SK-N-MC (cell line): Measurements from ENCODE around the gene NCBP2.

Experiments
- EZH2 ChIP-seq: fragments of 200-600 bp; sonication (generic); IDR thresholded peaks from one replicate; pipeline ENCODE4 v1.6.1; 2017; ENCODE audit warnings: antibody characterized with exemption
- POLR2AphosphoS5 ChIP-seq: IDR thresholded peaks from 2 replicates; pipeline ENCODE4 v1.6.1; 2012; ENCODE audit warnings: mild to moderate bottlenecking, low read depth, low read length, borderline replicate concordance

GRCh38 chr3:196969660-196970546, 27.6 kb upstream of the NCBP2 start:
- TF ChIP-seq POLR2AphosphoS5 (no peak), EZH2 (no peak)
